SK-N-SH treated with all-trans-retinoic acid at 6 μM for 48 hours (cell line): ENCODE results near the gene OLAH.

Experiments
- ARNTL ChIP-seq: fragments of 450-650 bp; formaldehyde crosslinking; IDR thresholded peaks from 2 replicates; pipeline ENCODE4 v1.5.0; 2020; ENCODE audit warnings: low read depth, mild to moderate bottlenecking, moderate library complexity, borderline replicate concordance
- CSDC2 ChIP-seq: fragments of 250-450 bp; sonication (Bioruptor Pico); IDR thresholded peaks from 2 replicates; pipeline ENCODE4 v1.5.0; 2020; ENCODE audit warnings: mild to moderate bottlenecking, moderate library complexity
- ISL1 ChIP-seq: fragments of 250-450 bp; sonication (Bioruptor Pico); IDR thresholded peaks from 2 replicates; pipeline ENCODE4 v2.1.2; 2022; ENCODE audit warnings: mild to moderate bottlenecking, moderate library complexity
- PATZ1 ChIP-seq: fragments of 250-450 bp; sonication (Bioruptor Pico); IDR thresholded peaks from 2 replicates; pipeline ENCODE4 v1.8.0; 2020; ENCODE audit warnings: mild to moderate bottlenecking, moderate library complexity, borderline replicate concordance
- POU6F1 ChIP-seq: fragments of 250-450 bp; sonication (Bioruptor Pico); IDR thresholded peaks from 2 replicates; pipeline ENCODE4 v1.8.0; 2021; ENCODE audit warnings: low read depth, mild to moderate bottlenecking, moderate library complexity, borderline replicate concordance
- RARB ChIP-seq: fragments of 250-450 bp; sonication (Bioruptor Pico); IDR thresholded peaks from 2 replicates; pipeline ENCODE4 v1.8.0; 2021; ENCODE audit warnings: mild to moderate bottlenecking, moderate library complexity
- TCF4 ChIP-seq: fragments of 250-450 bp; sonication (Bioruptor Pico); IDR thresholded peaks from 2 replicates; pipeline ENCODE4 v1.8.0; 2021; ENCODE audit warnings: mild to moderate bottlenecking, moderate library complexity, borderline replicate concordance
- TOX ChIP-seq: fragments of 250-450 bp; sonication (Bioruptor Pico); IDR thresholded peaks from 2 replicates; pipeline ENCODE4 v1.8.0; 2021; ENCODE audit warnings: mild to moderate bottlenecking, moderate library complexity, borderline replicate concordance
- TSHZ2 ChIP-seq: fragments of 250-450 bp; sonication (Bioruptor Pico); IDR thresholded peaks from 2 replicates; pipeline ENCODE4 v1.5.0; 2020; ENCODE audit warnings: mild to moderate bottlenecking, moderate library complexity
- ZFP3 ChIP-seq: fragments of 250-450 bp; sonication (Bioruptor Pico); IDR thresholded peaks from 2 replicates; pipeline ENCODE4 v1.5.0; 2020; ENCODE audit warnings: mild to moderate bottlenecking, moderate library complexity
- ZNF8 ChIP-seq: fragments of 450-650 bp; formaldehyde crosslinking; IDR thresholded peaks from 2 replicates; pipeline ENCODE4 v1.5.0; 2020; ENCODE audit warnings: mild to moderate bottlenecking, moderate library complexity

GRCh38 chr10:15121707-15122106, 78.0 kb downstream of the OLAH start:
- TF ChIP-seq PATZ1 (no peak), ZNF8 (CRISPR knock-in tag) (no peak), CSDC2 (CRISPR knock-in tag) (no peak), POU6F1 (CRISPR knock-in tag) (no peak), TOX (CRISPR knock-in tag) (no peak), TSHZ2 (CRISPR knock-in tag) (no peak), ZFP3 (CRISPR knock-in tag) (no peak), ARNTL (CRISPR knock-in tag) (no peak), TCF4 (CRISPR knock-in tag) (no peak), ISL1 (peak; percentile 68), RARB (CRISPR knock-in tag) (no peak)
